Measurements from ENCODE around the gene CASP7.

- TF ChIP-seq CTCF (conservative IDR thresholded peaks at IDR 0.05; ENCODE audit: low read length) (no peak), EZH2phosphoT487 (IDR thresholded peaks at IDR 0.05; ENCODE audit: borderline replicate concordance, low read depth, low read length) (no peak)
Observed at GRCh38 chr10:113689574-113689973, 9.9 kb downstream of the CASP7 start.
